Transverse colon (tissue), 4 donors: ENCODE results near the gene PIF1. TPM values are rescaled to one million over a fixed set of nuclear protein-coding genes. Genes with fewer than 3 reads are reported as not detected.
A peak's percentile ranks its signal among the peaks of the same experiment; 100 is the strongest.

Experiments
- DNase-seq: peaks from one replicate; pipeline ENCODE4 v3.0.0-alpha.2; 2019
- H3K27ac ChIP-seq, 4 donors: fragments of 200-600 bp; sonication (generic); 2 replicates each; pipeline ENCODE4 v1.5.1; 2016 to 2018; ENCODE audit warnings: inconsistent platforms in 4 of 4
- H3K27me3 ChIP-seq: fragments of 200-600 bp; sonication (generic); 2 replicates; pipeline ENCODE4 v1.5.1; 2017; ENCODE audit warnings: inconsistent platforms
- H3K36me3 ChIP-seq, 4 donors: fragments of 200-600 bp; sonication (generic); 2 replicates each; pipeline ENCODE4 v1.5.1; 2017 to 2019; ENCODE audit warnings: inconsistent platforms in 4 of 4
- H3K4me1 ChIP-seq, 4 donors: fragments of 200-600 bp; sonication (generic); 2 replicates each; pipeline ENCODE4 v1.5.1; 2017 to 2020; ENCODE audit warnings: inconsistent platforms in 4 of 4
- H3K4me3 ChIP-seq, 4 donors: fragments of 200-600 bp; sonication (generic); 1 replicate in 1 of 4; 2 replicates in 3 of 4; pipeline versions ENCODE4 v1.5.1 to v1.6.1; 2017 to 2019; ENCODE audit warnings: inconsistent platforms in 4 of 4
- H3K9me3 ChIP-seq, 2 donors: fragments of 200-600 bp; sonication (generic); 2 replicates each; pipeline ENCODE4 v1.5.1; 2017 to 2019; ENCODE audit warnings: inconsistent platforms in 2 of 2
- CTCF ChIP-seq, 5 experiments: fragments of 200-600 bp in 3 of 5; fragments of 450-650 bp in 2 of 5; sonication (generic) in 3 of 5; IDR thresholded peaks; 1 replicate in 2 of 5; 2 replicates in 3 of 5; pipeline ENCODE4 v1.5.1; 2016 to 2017; ENCODE audit warnings: antibody characterized with exemption in 5 of 5, inconsistent platforms in 3 of 5, mild to moderate bottlenecking in 2 of 5, moderate library complexity in 1 of 5
- EP300 ChIP-seq: sonication (generic); formaldehyde crosslinking; IDR thresholded peaks from one replicate; pipeline ENCODE4 v1.6.1; 2017; ENCODE audit warnings: antibody characterized with exemption, low read depth
- POLR2A ChIP-seq: fragments of 450-650 bp; IDR thresholded peaks from one replicate; pipeline ENCODE4 v1.6.1; 2016; ENCODE audit warnings: antibody characterized with exemption, mild to moderate bottlenecking, moderate library complexity
- POLR2AphosphoS5 ChIP-seq, 3 donors: sonication (generic); formaldehyde crosslinking; IDR thresholded peaks; one replicate each; pipeline ENCODE4 v1.6.1; 2016; ENCODE audit warnings: antibody characterized with exemption in 3 of 3
- WGBS, 2 donors: methylation state at CpG; one replicate each; pipeline ENCODE4 v1.1.5; 2018; ENCODE audit warnings: low coverage in 1 of 2; 5-methylcytosine and 5-hydroxymethylcytosine counted together
- in situ Hi-C, 4 donors: fragments of 200-750 bp; cut with MboI; loops; one replicate each; pipeline versions ENCODE4 v1.15.0 to v1.15.1; 2017; ENCODE audit warnings: low sequenced_read_pairs in 3 of 4, low pct_ligation_motif_present in 1 of 4, low pct_unique_long_range_greater_than_20kb in 1 of 4
- intact Hi-C: fragments of 100-400 bp; cut with DNase I; formaldehyde crosslinking; loops from one replicate; pipeline ENCODE4 v1.15.1; 2023; ENCODE audit warnings: low total_unique reads
- total RNA-seq, 4 donors: library from RNA; depleted of rRNA; stranded (reverse); fragments of >200 nt; gene quantifications; one replicate each; pipeline ENCODE4 v1.1.0, GENCODE V29; 2016

PIF1 gene
- total RNA-seq, result 10 to 100 TPM in 1 of 4 donors, 1 to 10 TPM in 3; 1.1 to 49.8 (median 2.3) TPM

GRCh38 chr15:64825431-64826294 lies at the start of gene PIF1:
PIF1 (minus strand) TSS chr15:64825647; CDS start chr15:64824335, 1,312 bp downstream.
- Histone ChIP-seq H3K4me1 (peaks cover 16 to 31% (median 24%) of the 10 kb centered on the region in 4 donors), H3K27me3 (peaks cover 6% of the 10 kb centered on the region), H3K36me3 (no peaks in the 10 kb centered on the region), H3K4me3 (peak within 1 kb of the TSS in 3 of 4 donors; percentile 28 to 59 (median 47)), H3K27ac (peak within 1 kb of the TSS; percentile 58 to 72 (median 69)), H3K9me3 (no peaks in the 10 kb centered on the region)
- TF ChIP-seq POLR2A, result peak; percentile 50
- no peak for TF ChIP-seq EP300
- no peak for TF ChIP-seq CTCF (IDR thresholded peaks at IDR 0.05)
- peak; percentile 56 to 72 (median 68) for TF ChIP-seq POLR2AphosphoS5 (IDR thresholded peaks at IDR 0.05)
- intact Hi-C loops, result no loop called here
- in situ Hi-C loops, result no loop called here
- 0 to 8% methylated on average over 1 to 27 of the region's 35 CpGs for WGBS, 2 donors
- DNase-seq, result peak; percentile 92

GRCh38 chr15:64870353-64870752 lies 44.9 kb upstream of the PIF1 start:
- peak overlapping the region in 3 of 4 donors; percentile 16 to 29 (median 22) for H3K27ac ChIP-seq
- intact Hi-C loops, result no loop called here
- no peaks in the 10 kb centered on the region for H3K9me3 ChIP-seq
- H3K4me3 ChIP-seq, result no peak overlapping the region
- H3K4me1 ChIP-seq, result peaks cover 0 to 29% (median 12%) of the 10 kb centered on the region in 4 donors
- 78% methylated on average over 7 of the region's 9 CpGs; no CpG with 5 or more reads in 1 of the 2 donors for WGBS, 2 donors
- H3K36me3 ChIP-seq, result no peaks in the 10 kb centered on the region
- in situ Hi-C loops, result no loop called here
- no peaks in the 10 kb centered on the region for H3K27me3 ChIP-seq
- TF ChIP-seq EP300, result no peak
- TF ChIP-seq CTCF (IDR thresholded peaks at IDR 0.05), result no peak
- TF ChIP-seq POLR2A, result no peak
- no peak for TF ChIP-seq POLR2AphosphoS5 (IDR thresholded peaks at IDR 0.05)
- no peak for DNase-seq

- no peaks in the 10 kb centered on the region for H3K27me3 ChIP-seq
- H3K36me3 ChIP-seq, result no peaks in the 10 kb centered on the region
- no peaks in the 10 kb centered on the region for H3K9me3 ChIP-seq
- no peak overlapping the region for H3K27ac ChIP-seq
- DNase-seq, result no peak
- H3K4me1 ChIP-seq, result peaks cover 0 to 29% (median 15%) of the 10 kb centered on the region in 4 donors
- in situ Hi-C loops (no loop called here), intact Hi-C loops (no loop called here)
- TF ChIP-seq EP300 (no peak), POLR2AphosphoS5 (IDR thresholded peaks at IDR 0.05) (no peak), CTCF (IDR thresholded peaks at IDR 0.05) (no peak), POLR2A (no peak)
- no peak overlapping the region for H3K4me3 ChIP-seq
Measured at GRCh38 chr15:64869501-64869900, 44.1 kb upstream of the PIF1 start.

GRCh38 chr15:64865998-64866520 lies 40.6 kb upstream of the PIF1 start:
- WGBS, 2 donors, result 82% methylated on average over 6 of the region's 6 CpGs; no CpG with 5 or more reads in 1 of the 2 donors
- intact Hi-C loops, result no loop called here
- peaks cover 0 to 18% (median 13%) of the 10 kb centered on the region in 4 donors for H3K4me1 ChIP-seq

More at GRCh38 chr15:64865998-64866520, 40.6 kb upstream of the PIF1 start:
- Histone ChIP-seq H3K27ac (peak overlapping the region; percentile 54 to 65 (median 56)), H3K9me3 (no peaks in the 10 kb centered on the region), H3K4me3 (no peak overlapping the region), H3K36me3 (peaks cover 0 to 9% (median 0%) of the 10 kb centered on the region in 4 donors), H3K27me3 (no peaks in the 10 kb centered on the region)
- TF ChIP-seq POLR2AphosphoS5 (IDR thresholded peaks at IDR 0.05) (no peak), CTCF (IDR thresholded peaks at IDR 0.05) (no peak), POLR2A (no peak), EP300 (no peak)
- DNase-seq, result peak; percentile 29
- in situ Hi-C loops, result no loop called here
